Adrenal gland (tissue), 5 donors: ENCODE results near the gene ST3GAL6.

ENCODE experiments used
- CTCF ChIP-seq, 6 experiments: fragments of 450-650 bp in 4 of 6; fragments of 200-600 bp in 2 of 6; sonication (generic) in 1 of 6; IDR thresholded peaks; 1 replicate in 5 of 6; 2 replicates in 1 of 6; pipeline versions ENCODE4 v1.5.1 to v1.8.0; 2016 to 2021; ENCODE audit warnings: antibody characterized with exemption in 6 of 6, mild to moderate bottlenecking in 2 of 6, moderate library complexity in 1 of 6
- POLR2A ChIP-seq, 2 donors: fragments of 450-650 bp; IDR thresholded peaks; one replicate each; pipeline ENCODE4 v1.6.1; 2017; ENCODE audit warnings: antibody characterized with exemption in 2 of 2, mild to moderate bottlenecking in 2 of 2, moderate library complexity in 1 of 2
- donor health status: DM: no; HTN: no; CAD: no.

DNA sequence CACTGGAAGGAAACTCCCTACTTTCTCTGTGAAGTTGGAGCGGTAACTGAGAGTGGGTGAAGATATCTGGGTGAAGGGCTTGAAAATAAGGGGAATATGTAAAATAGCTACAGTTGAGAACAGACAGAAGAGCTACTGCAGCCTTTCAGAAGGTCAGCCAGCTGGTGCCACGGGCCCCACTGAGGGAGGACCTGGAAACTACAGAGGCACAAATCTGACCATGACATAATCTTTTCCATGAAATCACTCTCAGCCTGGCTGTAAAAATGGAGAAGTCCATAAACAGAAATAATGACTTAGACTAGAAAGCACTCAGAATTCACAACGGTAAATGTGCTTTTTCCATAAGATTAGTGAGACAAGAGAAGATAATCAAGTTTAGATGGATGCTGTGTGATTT is 46.4 kb downstream of the ST3GAL6 start:
- TF ChIP-seq CTCF (IDR thresholded peaks at IDR 0.05) (no peak), POLR2A (IDR thresholded peaks at IDR 0.05) (no peak)
